Measurements from ENCODE around the gene SIRT6.
"Not testable (repeated sequence)": the region's sequence is repeated elsewhere in the genome, so short reads cannot be mapped to it uniquely, and the experiment has no call there.

The SIRT6 gene

GRCh38 chr19:4144666-4145249, 37.6 kb downstream of the SIRT6 start:
- intact Hi-C loops (cut with DNase I), result no loop called here
- no peak for DNase-seq

DNA sequence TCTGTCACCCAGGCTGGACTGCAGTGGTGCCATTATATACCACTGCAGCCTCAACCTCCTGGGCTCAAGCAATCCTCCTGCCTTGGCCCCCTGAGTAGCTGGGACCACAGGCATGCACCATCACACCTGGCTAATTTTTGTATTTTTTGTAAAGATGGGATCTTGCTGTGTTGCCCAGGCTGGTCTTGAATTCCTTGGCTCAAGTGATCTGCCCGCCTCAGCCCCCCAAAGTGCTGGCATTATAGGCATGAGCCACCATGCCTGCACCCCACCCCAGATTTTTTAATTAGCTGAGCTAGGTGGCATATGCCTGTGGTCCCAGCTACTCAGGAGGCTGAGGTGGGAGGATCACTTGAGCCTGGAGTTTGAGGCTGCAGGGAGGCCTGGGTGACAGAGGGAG, 39.4 kb downstream of the SIRT6 start:
- DNase-seq; intact Hi-C loops (cut with DNase I): not testable (repeated sequence)

DNA sequence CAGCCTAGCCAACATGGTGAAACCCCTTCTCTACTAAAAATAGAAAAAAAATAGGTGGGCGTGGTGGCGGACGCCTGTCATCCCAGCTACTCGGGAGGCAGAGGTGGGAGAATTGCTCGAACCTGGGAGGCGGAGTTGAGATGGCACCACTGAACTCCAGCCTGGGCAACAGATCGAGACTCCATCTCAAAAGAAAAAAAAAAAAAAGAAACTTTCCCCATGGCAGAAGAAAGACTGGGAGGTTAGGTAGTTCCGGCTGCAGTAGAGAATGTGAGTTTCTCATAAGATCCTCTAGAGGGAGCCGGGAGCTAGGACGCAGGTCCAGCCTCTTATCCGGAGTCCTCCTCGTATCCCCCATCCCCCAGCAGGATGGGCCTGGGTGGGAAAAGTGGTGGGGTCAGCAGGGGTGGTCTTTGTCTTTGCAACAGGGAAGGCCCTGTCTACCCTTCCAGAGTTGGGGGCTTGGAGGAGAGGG, 42.1 kb downstream of the SIRT6 start:
- peak in 26 of 42 donors; percentile 10 to 71 (median 33) for DNase-seq
- intact Hi-C loops (cut with DNase I), result no loop called here

DNA sequence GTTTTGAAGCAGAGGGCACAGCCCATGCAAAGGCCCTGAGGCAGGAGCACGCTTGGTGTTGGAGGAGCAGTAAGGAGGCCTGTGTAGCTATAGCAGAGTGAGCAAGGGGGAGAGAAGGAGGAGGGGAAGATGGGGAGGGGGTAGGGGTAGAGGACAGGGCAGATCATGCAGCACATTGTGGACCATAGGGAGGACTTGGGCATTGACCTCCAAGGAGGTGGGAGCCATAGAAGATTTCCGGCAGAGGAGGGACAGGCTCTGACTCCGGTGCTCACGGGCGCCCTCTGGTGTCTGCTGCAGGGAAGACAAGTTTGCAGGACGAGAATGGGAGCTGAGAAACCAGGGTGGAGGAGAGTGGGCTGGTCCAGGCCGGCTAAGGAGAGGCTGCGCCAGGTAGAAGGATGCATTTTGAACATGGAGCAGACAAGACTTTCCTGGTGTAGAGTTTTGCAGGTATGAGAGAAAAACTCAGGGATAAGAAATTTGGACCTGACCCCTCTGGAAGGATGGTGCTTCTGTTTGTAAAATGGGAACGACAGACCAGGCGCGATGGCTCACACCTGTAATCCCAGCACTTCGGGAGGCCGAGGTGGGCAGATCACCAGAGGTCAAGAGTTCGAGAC, 42.6 kb downstream of the SIRT6 start:
- peak; percentile 33 to 92 (median 77) for DNase-seq
- intact Hi-C loops (cut with DNase I), result no loop called here

DNA sequence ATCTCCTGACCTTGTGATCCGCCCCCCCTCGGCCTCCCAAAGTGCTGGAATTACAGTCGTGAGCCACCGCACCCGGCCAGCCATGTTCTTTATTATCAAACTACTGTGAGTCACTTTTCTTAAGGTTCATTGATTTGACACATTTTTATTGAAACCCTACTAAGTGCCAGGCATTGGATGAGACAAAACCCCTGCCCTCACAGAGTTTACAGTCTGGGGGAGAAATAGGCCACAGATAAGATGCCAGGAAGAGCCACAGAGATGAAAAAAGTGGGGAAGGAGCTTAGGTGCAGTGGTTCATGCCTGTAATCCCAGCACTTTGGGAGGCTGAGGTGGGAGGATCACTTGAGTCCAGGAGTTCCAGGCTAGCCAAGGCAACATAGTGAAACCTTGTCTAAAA, 43.9 kb downstream of the SIRT6 start:
- intact Hi-C loops (cut with DNase I), result no loop called here
- DNase-seq, result no peak

- no peak for DNase-seq
- intact Hi-C loops (cut with DNase I), result no loop called here
Measured at GRCh38 chr19:4136680-4137088, 45.7 kb downstream of the SIRT6 start.

- intact Hi-C loops (cut with DNase I); DNase-seq: not testable (repeated sequence)
Measured at GRCh38 chr19:4135386-4135785, 47.0 kb downstream of the SIRT6 start.

GRCh38 chr19:4134351-4134750, 48.0 kb downstream of the SIRT6 start:
- DNase-seq, result no peak
- intact Hi-C loops (cut with DNase I), result no loop called here

DNA sequence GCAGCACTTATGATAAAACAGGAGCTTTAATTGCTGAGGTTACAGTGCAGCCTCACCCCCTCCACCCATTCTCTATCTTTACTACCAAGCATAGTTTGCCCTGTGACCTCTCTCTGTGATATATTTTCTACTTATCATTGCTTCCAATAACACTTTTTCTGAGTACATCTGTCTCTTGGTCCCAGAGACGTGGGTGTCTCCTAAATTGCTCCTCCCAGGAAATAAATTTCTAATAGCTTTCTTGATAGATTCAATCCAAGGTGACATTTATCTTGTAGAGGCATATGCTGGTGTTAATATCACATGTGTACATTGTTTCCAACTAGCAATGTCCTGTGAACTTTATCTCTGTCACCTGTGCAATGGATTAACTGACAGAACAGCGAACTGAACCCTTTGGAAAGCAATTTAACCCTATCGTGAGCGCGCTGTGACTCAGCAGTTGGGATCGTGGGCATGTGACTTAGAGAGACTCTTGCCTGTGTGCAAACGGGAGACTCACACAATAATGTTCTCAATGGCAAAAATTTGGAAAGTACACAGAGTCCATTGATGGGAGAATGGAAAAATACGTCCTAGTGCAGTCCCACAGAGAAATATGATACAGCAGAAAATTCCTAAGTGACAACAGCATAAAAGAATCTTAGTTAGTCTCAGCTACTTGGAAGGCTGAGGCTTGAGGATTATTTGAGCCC, 51.5 kb downstream of the SIRT6 start:
- DNase-seq, result no peak
- intact Hi-C loops (cut with DNase I), result no loop called here

- intact Hi-C loops (cut with DNase I); DNase-seq: not testable (repeated sequence)
Measured at GRCh38 chr19:4129050-4129449, 53.3 kb downstream of the SIRT6 start.

- intact Hi-C loops (cut with DNase I); DNase-seq: not testable (repeated sequence)
Measured at GRCh38 chr19:4127322-4127721, 55.0 kb downstream of the SIRT6 start.

GRCh38 chr19:4124638-4125037, 57.7 kb downstream of the SIRT6 start:
- no peak for DNase-seq
- intact Hi-C loops (cut with DNase I), result loop anchor here (5.0 kb wide), 3 partner anchors 57 to 117 kb away; partner anchors contain the start of genes ANKRD24, PIAS4, SIRT6 and ZBTB7A

All from head of caudate nucleus (tissue), 42 donors.